ENCODE measurements around the gene RGMB.

Gene RGMB

GRCh38 chr5:98810206-98810605, 36.7 kb downstream of the RGMB start:
- no peak overlapping the region for H3K27ac ChIP-seq (ENCODE audit: low read depth, low read length)
- no peaks in the 10 kb centered on the region for H3K27me3 ChIP-seq (ENCODE audit: insufficient read depth, low read length)
- H2AFZ ChIP-seq (ENCODE audit: insufficient read depth, low read length, poor library complexity), result no peak overlapping the region
- H3K18ac ChIP-seq (ENCODE audit: low read length), result no peak overlapping the region
- H3K79me2 ChIP-seq (ENCODE audit: control insufficient read depth, insufficient read depth, low read length, poor library complexity), result no peaks in the 10 kb centered on the region
- no peaks in the 10 kb centered on the region for H3K36me3 ChIP-seq (ENCODE audit: control insufficient read depth in 1 of 2, insufficient read depth in 2 of 2, low read length in 2 of 2)
- H3K79me1 ChIP-seq (ENCODE audit: low read length), result no peaks in the 10 kb centered on the region
- no peak overlapping the region for H3K9ac ChIP-seq (ENCODE audit: low read length)
- H3K4me3 ChIP-seq (ENCODE audit: low read depth, low read length), result no peak overlapping the region
- H3K4me2 ChIP-seq (ENCODE audit: low read length), result no peak overlapping the region
- no peaks in the 10 kb centered on the region for H3K4me1 ChIP-seq (ENCODE audit: control insufficient read depth in 1 of 2, insufficient read depth in 2 of 2, low read length in 2 of 2)
- H2BK5ac ChIP-seq (ENCODE audit: low read depth, low read length, poor library complexity), result no peak overlapping the region
- H4K91ac ChIP-seq (ENCODE audit: low read depth, low read length), result no peak overlapping the region
- H2AK5ac ChIP-seq (ENCODE audit: low read length), result no peak overlapping the region
- no peak for DNase-seq
- H2BK120ac ChIP-seq (ENCODE audit: insufficient read depth, low read length, poor library complexity), result no peak overlapping the region
- H3K23ac ChIP-seq (ENCODE audit: low read length), result no peak overlapping the region
- WGBS (ENCODE audit: extremely low coverage, insufficient coverage, insufficient read length), result no CpG with 5 or more reads among the region's 2 CpGs
- H3K9me3 ChIP-seq (ENCODE audit: insufficient read depth, low read depth, low read length), result peaks cover 4% of the 10 kb centered on the region
- no peak overlapping the region for H3K4ac ChIP-seq (ENCODE audit: low read depth, low read length)
- no peak overlapping the region for H3K14ac ChIP-seq (ENCODE audit: low read length)
- H4K12ac ChIP-seq (ENCODE audit: low read depth, low read length), result no peak overlapping the region
- no peak overlapping the region for H2BK12ac ChIP-seq (ENCODE audit: low read length)
- no peak overlapping the region for H4K8ac ChIP-seq (ENCODE audit: low read depth, low read length)

- Histone ChIP-seq H2AFZ (ENCODE audit: insufficient read depth, low read length, poor library complexity) (no peak overlapping the region), H2BK12ac (ENCODE audit: low read length) (no peak overlapping the region), H3K9me3 (ENCODE audit: insufficient read depth, low read depth, low read length) (no peaks in the 10 kb centered on the region), H3K79me1 (ENCODE audit: low read length) (no peaks in the 10 kb centered on the region), H3K36me3 (ENCODE audit: control insufficient read depth in 1 of 2, insufficient read depth in 2 of 2, low read length in 2 of 2) (no peaks in the 10 kb centered on the region), H4K8ac (ENCODE audit: low read depth, low read length) (no peak overlapping the region), H3K14ac (ENCODE audit: low read length) (no peak overlapping the region), H3K79me2 (ENCODE audit: control insufficient read depth, insufficient read depth, low read length, poor library complexity) (no peaks in the 10 kb centered on the region), H3K23ac (ENCODE audit: low read length) (no peak overlapping the region), H3K27me3 (ENCODE audit: insufficient read depth, low read length) (no peaks in the 10 kb centered on the region), H3K4me1 (ENCODE audit: control insufficient read depth in 1 of 2, insufficient read depth in 2 of 2, low read length in 2 of 2) (no peaks in the 10 kb centered on the region), H4K12ac (ENCODE audit: low read depth, low read length) (no peak overlapping the region), H3K9ac (ENCODE audit: low read length) (no peak overlapping the region), H3K27ac (ENCODE audit: low read depth, low read length) (no peak overlapping the region), H3K4ac (ENCODE audit: low read depth, low read length) (no peak overlapping the region), H4K91ac (ENCODE audit: low read depth, low read length) (no peak overlapping the region), H3K18ac (ENCODE audit: low read length) (no peak overlapping the region), H2AK5ac (ENCODE audit: low read length) (no peak overlapping the region), H3K4me3 (ENCODE audit: low read depth, low read length) (no peak overlapping the region), H2BK5ac (ENCODE audit: low read depth, low read length, poor library complexity) (no peak overlapping the region), H2BK120ac (ENCODE audit: insufficient read depth, low read length, poor library complexity) (no peak overlapping the region), H3K4me2 (ENCODE audit: low read length) (no peak overlapping the region)
- no peak for DNase-seq
- no CpG with 5 or more reads among the region's 3 CpGs for WGBS (ENCODE audit: extremely low coverage, insufficient coverage, insufficient read length)
Observed at GRCh38 chr5:98813755-98814154, 40.3 kb downstream of the RGMB start.

DNA sequence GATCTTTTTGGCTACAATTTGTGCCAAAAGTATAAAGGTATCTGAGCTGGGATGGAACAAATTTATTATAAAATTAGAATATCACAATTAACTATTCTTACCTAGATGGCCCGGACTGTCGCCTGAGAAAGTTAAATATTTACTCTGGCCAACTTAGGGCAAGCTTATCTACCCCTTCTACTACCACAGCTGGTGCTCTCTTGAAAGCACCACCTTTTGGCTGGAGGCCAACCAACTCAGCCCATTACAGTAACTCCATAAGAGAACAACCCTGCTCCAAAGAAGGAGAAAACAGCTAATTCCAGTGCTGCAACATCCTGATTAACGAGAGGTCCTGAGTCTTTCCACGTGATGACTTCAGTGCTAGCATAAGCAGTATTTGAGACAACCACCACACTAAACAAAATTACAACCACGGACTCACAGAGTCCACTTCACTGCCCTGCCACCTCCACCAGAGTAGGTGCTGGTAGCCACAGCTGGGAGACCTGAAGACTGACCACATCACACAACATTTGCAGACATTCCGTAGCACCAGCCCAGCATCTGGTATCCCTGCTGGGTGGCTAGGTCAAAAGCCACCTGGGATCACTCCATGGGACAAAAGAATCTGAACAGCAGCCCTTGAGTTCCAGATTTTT, 43.2 kb downstream of the RGMB start:
- WGBS (ENCODE audit: extremely low coverage, insufficient coverage, insufficient read length), result no CpG with 5 or more reads among the region's 6 CpGs
- H3K79me2 ChIP-seq (ENCODE audit: control insufficient read depth, insufficient read depth, low read length, poor library complexity), result no peaks in the 10 kb centered on the region
- H3K4me1 ChIP-seq (ENCODE audit: control insufficient read depth in 1 of 2, insufficient read depth in 2 of 2, low read length in 2 of 2), result no peaks in the 10 kb centered on the region
- H3K79me1 ChIP-seq (ENCODE audit: low read length), result no peaks in the 10 kb centered on the region
- H4K91ac ChIP-seq (ENCODE audit: low read depth, low read length), result no peak overlapping the region
- H4K12ac ChIP-seq (ENCODE audit: low read depth, low read length), result no peak overlapping the region
- DNase-seq, result peak in 1 of 2 donors; percentile 5
- H3K14ac ChIP-seq (ENCODE audit: low read length), result no peak overlapping the region
- H2AFZ ChIP-seq (ENCODE audit: insufficient read depth, low read length, poor library complexity), result no peak overlapping the region
- no peak overlapping the region for H3K27ac ChIP-seq (ENCODE audit: low read depth, low read length)
- H3K9ac ChIP-seq (ENCODE audit: low read length), result no peak overlapping the region
- H2BK12ac ChIP-seq (ENCODE audit: low read length), result no peak overlapping the region
- no peak overlapping the region for H2AK5ac ChIP-seq (ENCODE audit: low read length)
- H3K36me3 ChIP-seq (ENCODE audit: control insufficient read depth in 1 of 2, insufficient read depth in 2 of 2, low read length in 2 of 2), result no peaks in the 10 kb centered on the region
- H3K18ac ChIP-seq (ENCODE audit: low read length), result no peak overlapping the region
- H3K9me3 ChIP-seq (ENCODE audit: insufficient read depth, low read depth, low read length), result no peaks in the 10 kb centered on the region
- H3K4me3 ChIP-seq (ENCODE audit: low read depth, low read length), result no peak overlapping the region
- no peak overlapping the region for H4K8ac ChIP-seq (ENCODE audit: low read depth, low read length)
- no peak overlapping the region for H2BK5ac ChIP-seq (ENCODE audit: low read depth, low read length, poor library complexity)
- no peaks in the 10 kb centered on the region for H3K27me3 ChIP-seq (ENCODE audit: insufficient read depth, low read length)
- no peak overlapping the region for H2BK120ac ChIP-seq (ENCODE audit: insufficient read depth, low read length, poor library complexity)
- H3K4me2 ChIP-seq (ENCODE audit: low read length), result no peak overlapping the region
- H3K4ac ChIP-seq (ENCODE audit: low read depth, low read length), result no peak overlapping the region
- no peak overlapping the region for H3K23ac ChIP-seq (ENCODE audit: low read length)

DNA sequence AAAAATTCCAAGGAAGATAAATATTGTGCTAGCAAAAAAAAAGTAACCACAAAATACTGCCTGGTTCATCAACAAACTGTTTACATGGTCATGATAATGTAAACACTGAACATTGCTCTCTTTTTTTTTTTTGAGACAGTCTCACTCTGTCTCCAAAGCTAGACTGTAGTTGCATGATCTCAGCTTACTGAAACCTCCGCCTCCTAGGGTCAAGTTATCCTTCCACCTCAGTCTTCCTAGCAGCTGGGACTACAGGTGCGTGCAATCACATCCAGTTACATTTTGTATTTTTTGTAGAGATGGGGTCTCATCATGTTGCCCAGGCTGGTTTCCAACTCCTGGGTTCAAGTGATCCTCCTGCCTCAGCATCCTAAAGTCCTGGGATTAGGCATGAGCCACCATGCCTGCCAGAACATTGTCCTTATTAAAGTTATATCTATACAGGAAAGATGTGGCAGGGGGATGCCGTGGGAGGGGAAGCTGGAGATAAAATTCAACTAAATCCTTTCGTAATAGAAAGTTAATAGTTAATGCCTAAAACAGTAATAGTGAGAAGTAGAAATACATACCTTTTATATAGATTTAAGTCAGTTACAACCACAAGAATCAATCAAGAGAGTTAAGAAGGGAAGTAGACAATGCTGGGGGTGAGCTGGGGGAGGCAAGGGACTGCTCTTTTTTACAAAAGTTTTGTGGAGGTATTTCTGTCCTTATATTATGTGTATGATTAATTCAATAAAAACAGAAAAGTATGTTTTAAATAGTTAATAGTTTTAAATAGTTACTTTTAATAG, 52.3 kb downstream of the RGMB start:
- H3K4ac ChIP-seq (ENCODE audit: low read depth, low read length), result no peak overlapping the region
- no peak overlapping the region for H3K23ac ChIP-seq (ENCODE audit: low read length)
- H3K4me2 ChIP-seq (ENCODE audit: low read length), result no peak overlapping the region
- H3K4me3 ChIP-seq (ENCODE audit: low read depth, low read length), result no peak overlapping the region
- no peaks in the 10 kb centered on the region for H3K9me3 ChIP-seq (ENCODE audit: insufficient read depth, low read depth, low read length)
- no peaks in the 10 kb centered on the region for H3K27me3 ChIP-seq (ENCODE audit: insufficient read depth, low read length)
- H3K18ac ChIP-seq (ENCODE audit: low read length), result no peak overlapping the region
- no peak overlapping the region for H2AK5ac ChIP-seq (ENCODE audit: low read length)
- no peak overlapping the region for H2BK120ac ChIP-seq (ENCODE audit: insufficient read depth, low read length, poor library complexity)
- no peak overlapping the region for H3K14ac ChIP-seq (ENCODE audit: low read length)
- no peaks in the 10 kb centered on the region for H3K79me2 ChIP-seq (ENCODE audit: control insufficient read depth, insufficient read depth, low read length, poor library complexity)
- whole genome bisulfite sequencing (ENCODE audit: extremely low coverage, insufficient coverage, insufficient read length), result no CpG with 5 or more reads among the region's 4 CpGs
- no peak for DNase-seq
- no peak overlapping the region for H2BK5ac ChIP-seq (ENCODE audit: low read depth, low read length, poor library complexity)
- no peak overlapping the region for H3K9ac ChIP-seq (ENCODE audit: low read length)
- H2AFZ ChIP-seq (ENCODE audit: insufficient read depth, low read length, poor library complexity), result no peak overlapping the region
- no peak overlapping the region for H4K12ac ChIP-seq (ENCODE audit: low read depth, low read length)
- no peak overlapping the region for H4K8ac ChIP-seq (ENCODE audit: low read depth, low read length)
- no peaks in the 10 kb centered on the region for H3K4me1 ChIP-seq (ENCODE audit: control insufficient read depth in 1 of 2, insufficient read depth in 2 of 2, low read length in 2 of 2)
- H3K27ac ChIP-seq (ENCODE audit: low read depth, low read length), result no peak overlapping the region
- no peaks in the 10 kb centered on the region for H3K36me3 ChIP-seq (ENCODE audit: control insufficient read depth in 1 of 2, insufficient read depth in 2 of 2, low read length in 2 of 2)
- H3K79me1 ChIP-seq (ENCODE audit: low read length), result no peaks in the 10 kb centered on the region
- no peak overlapping the region for H2BK12ac ChIP-seq (ENCODE audit: low read length)
- H4K91ac ChIP-seq (ENCODE audit: low read depth, low read length), result no peak overlapping the region

Data from trophoblast cell (in vitro differentiated cells and primary cell).